Left lung (tissue), 10 donors: Measurements from ENCODE around the gene CST3. TPM values are rescaled to one million over a fixed set of nuclear protein-coding genes. Genes with fewer than 3 reads are reported as not detected.

Source experiments
- ATAC-seq: fragments of 200-7000 bp; cut with Tn5 transposase; one replicate; pipeline ENCODE4 v1.9.1; 2020; ENCODE audit warnings: moderate library complexity
- DNase-seq, 4 donors: peaks; one replicate each; pipeline ENCODE4 v3.0.0-alpha.2; 2013 to 2020
- H3K27ac ChIP-seq, 2 donors: fragments of 200-600 bp; sonication (generic) in 1 of 2; one replicate each; pipeline versions ENCODE4 v1.5.0 to v1.8.0; 2020 to 2021
- H3K27me3 ChIP-seq, 2 donors: fragments of 200-600 bp; sonication (generic) in 1 of 2; one replicate each; pipeline versions ENCODE4 v1.5.0 to v1.8.0; 2020 to 2021
- H3K36me3 ChIP-seq, 2 donors: fragments of 200-600 bp; sonication (generic) in 1 of 2; one replicate each; pipeline versions ENCODE4 v1.5.0 to v1.8.0; 2020 to 2021
- H3K4me1 ChIP-seq, 2 donors: fragments of 200-600 bp; one replicate each; pipeline ENCODE4 v1.8.0; 2021
- H3K4me3 ChIP-seq, 2 donors: fragments of 200-600 bp; sonication (generic) in 1 of 2; one replicate each; pipeline versions ENCODE4 v1.5.0 to v1.8.0; 2020 to 2021; ENCODE audit warnings: mild to moderate bottlenecking in 1 of 2
- H3K9me3 ChIP-seq, 2 donors: fragments of 200-600 bp; sonication (generic) in 1 of 2; one replicate each; pipeline versions ENCODE4 v1.5.0 to v1.8.0; 2020 to 2021
- intact Hi-C, 2 donors: fragments of 100-400 bp; cut with DNase I; formaldehyde crosslinking; loops; one replicate each; pipeline versions ENCODE4 v1.11.2 to v1.14.2; 2022
- polyA plus RNA-seq, 6 donors: library from polyadenylated mRNA; unstranded; fragments of 120-200 nt; gene quantifications; one replicate each; pipeline ENCODE4 v1.2.1, GENCODE V29; 2013; ENCODE audit not compliant: insufficient read length in 6 of 6
- total RNA-seq, 2 donors: library from RNA; stranded (reverse); fragmentation: NEBNext Ultra II Directional; extraction: Animal tissue kit (Norgen Biotek cat#: 25700); gene quantifications; one replicate each; pipeline ENCODE4 v1.2.1, GENCODE V29; 2021
- TF ChIP-seq, protein P1 (sequence below), 2 donors: fragments of 200-600 bp; sonication (generic) in 1 of 2; IDR thresholded peaks; one replicate each; pipeline versions ENCODE4 v1.5.0 to v1.8.0; 2021; ENCODE audit warnings: antibody characterized with exemption in 2 of 2
- donor health status: DM: no; HTN: yes; CAD: no.
- donor health status: DM: no; HTN: no; CAD: no.

The CST3 gene
- total and polyA plus RNA-seq, 8 donors, result 145 to 714 (median 163) TPM

DNA sequence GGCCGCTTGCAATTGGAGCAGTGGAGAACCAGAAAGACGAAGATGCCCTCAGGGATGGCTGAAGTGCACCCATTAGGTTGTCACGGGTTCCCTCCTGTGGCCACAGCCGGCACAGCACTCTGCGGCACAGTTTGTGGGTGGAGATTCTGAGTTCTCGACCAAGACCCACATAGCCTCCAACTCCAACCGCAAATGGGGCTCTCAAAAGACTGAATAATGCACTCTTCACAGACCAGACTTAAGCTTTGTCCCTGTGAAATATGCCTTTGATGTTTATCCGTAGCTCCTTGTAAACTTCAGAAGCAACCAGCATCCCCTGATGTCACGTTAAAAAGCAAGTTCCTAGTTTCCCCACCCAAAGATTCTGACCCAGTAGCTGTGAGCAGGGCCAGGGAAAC, 31.1 kb downstream of the CST3 start:
- peak; percentile 99 for ATAC-seq
- H3K9me3 ChIP-seq, result no peaks in the 10 kb centered on the region
- intact Hi-C loops, result loop anchor here in 1 of 2 donors (10.0 kb wide), 1 partner anchor 162 kb away; no protein-coding TSS in a partner anchor
- H3K36me3 ChIP-seq, result no peaks in the 10 kb centered on the region
- TF ChIP-seq, protein P1, sequence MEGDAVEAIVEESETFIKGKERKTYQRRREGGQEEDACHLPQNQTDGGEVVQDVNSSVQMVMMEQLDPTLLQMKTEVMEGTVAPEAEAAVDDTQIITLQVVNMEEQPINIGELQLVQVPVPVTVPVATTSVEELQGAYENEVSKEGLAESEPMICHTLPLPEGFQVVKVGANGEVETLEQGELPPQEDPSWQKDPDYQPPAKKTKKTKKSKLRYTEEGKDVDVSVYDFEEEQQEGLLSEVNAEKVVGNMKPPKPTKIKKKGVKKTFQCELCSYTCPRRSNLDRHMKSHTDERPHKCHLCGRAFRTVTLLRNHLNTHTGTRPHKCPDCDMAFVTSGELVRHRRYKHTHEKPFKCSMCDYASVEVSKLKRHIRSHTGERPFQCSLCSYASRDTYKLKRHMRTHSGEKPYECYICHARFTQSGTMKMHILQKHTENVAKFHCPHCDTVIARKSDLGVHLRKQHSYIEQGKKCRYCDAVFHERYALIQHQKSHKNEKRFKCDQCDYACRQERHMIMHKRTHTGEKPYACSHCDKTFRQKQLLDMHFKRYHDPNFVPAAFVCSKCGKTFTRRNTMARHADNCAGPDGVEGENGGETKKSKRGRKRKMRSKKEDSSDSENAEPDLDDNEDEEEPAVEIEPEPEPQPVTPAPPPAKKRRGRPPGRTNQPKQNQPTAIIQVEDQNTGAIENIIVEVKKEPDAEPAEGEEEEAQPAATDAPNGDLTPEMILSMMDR (IDR thresholded peaks at IDR 0.05), result peak; percentile 77 to 90
- no peak overlapping the region for H3K27ac ChIP-seq
- no peaks in the 10 kb centered on the region for H3K27me3 ChIP-seq
- H3K4me1 ChIP-seq, result peaks cover 0 to 4% of the 10 kb centered on the region in 2 donors
- no peak overlapping the region for H3K4me3 ChIP-seq
- DNase-seq, result peak; percentile 43 to 88 (median 75)

DNA sequence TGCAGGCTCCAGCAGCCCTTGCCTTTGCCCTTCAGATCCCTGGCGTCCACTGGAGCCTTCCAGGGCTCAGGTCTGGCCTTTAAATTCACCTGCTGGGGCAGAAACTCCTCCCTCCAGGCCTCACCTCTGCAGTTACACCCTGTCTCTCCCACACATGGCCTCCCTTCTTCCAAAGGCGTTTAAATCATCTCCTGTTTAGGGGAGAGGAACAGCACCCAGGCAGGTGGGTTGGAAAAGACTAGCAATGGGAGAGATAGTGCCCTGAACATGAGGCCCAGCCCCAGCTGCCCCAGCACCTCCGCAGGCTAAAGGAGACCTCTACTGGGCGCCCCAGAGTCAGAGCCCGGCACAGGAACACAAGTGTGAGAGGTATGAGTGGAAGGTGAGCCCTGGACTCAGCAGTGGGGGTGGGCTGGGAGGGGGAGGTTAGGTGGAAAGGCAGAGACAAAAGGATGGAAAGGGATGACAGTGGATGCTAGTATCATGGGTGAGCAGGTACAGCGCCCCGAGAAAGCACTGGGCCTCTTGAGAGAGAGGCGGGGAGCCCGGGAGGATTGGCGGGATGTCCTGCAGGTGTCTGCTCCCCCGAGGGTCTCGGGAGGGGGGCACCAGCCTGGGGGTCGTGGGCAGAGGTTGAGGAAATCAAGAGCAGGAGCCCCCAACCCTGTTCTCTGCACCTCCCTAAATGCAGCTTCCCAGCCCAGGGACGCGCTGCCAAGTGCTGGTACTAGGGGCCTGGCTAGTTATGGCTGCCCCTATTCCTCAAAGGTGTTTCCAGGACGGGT, 31.7 kb downstream of the CST3 start, which contains the start of gene CST9:
Gene CST9, minus strand, starts transcription at position 51 of the 785 bp plus-strand sequence. CDS start 53 bp downstream, outside the sequence.
- Histone ChIP-seq H3K27me3 (no peaks in the 10 kb centered on the region), H3K4me3 (no peak within 1 kb of the TSS), H3K4me1 (peaks cover 0 to 4% of the 10 kb centered on the region in 2 donors), H3K36me3 (no peaks in the 10 kb centered on the region), H3K27ac (no peak within 1 kb of the TSS), H3K9me3 (no peaks in the 10 kb centered on the region)
- intact Hi-C loops, result loop anchor here in 1 of 2 donors (10.0 kb wide), 1 partner anchor 161 kb away; no protein-coding TSS in a partner anchor
- TF ChIP-seq, protein P1 (IDR thresholded peaks at IDR 0.05), result no peak
- ATAC-seq (no peak), DNase-seq (no peak)

DNA sequence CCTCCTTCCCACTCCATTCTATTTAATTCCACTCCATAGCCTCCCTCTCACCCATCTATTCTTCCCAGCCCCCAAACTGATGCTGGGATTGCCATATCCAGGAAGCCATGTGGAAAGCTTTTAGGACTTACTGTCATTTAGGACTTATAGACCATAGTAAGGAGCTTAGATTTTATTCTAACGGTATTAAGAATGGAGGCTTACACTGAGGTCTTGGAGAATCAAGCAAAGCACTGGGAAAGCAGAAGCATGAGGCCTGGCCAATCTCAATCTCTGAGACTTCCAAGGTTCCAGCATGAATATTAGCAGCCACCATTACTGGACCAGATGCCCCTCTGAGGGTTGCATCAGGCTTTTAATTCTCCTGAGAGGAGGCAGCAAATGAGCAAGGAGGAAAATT, 33.4 kb downstream of the CST3 start:
- Histone ChIP-seq H3K36me3 (no peaks in the 10 kb centered on the region), H3K4me1 (peaks cover 0 to 4% of the 10 kb centered on the region in 2 donors), H3K27ac (no peak overlapping the region), H3K4me3 (no peak overlapping the region), H3K27me3 (no peaks in the 10 kb centered on the region), H3K9me3 (no peaks in the 10 kb centered on the region)
- ATAC-seq, result no peak
- intact Hi-C loops, result loop anchor here in 1 of 2 donors (10.0 kb wide), 1 partner anchor 160 kb away; no protein-coding TSS in a partner anchor
- TF ChIP-seq, protein P1 (IDR thresholded peaks at IDR 0.05), result no peak
- DNase-seq, result no peak

GRCh38 chr20:23603321-23603720, 34.4 kb downstream of the CST3 start:
- H3K27ac ChIP-seq, result no peak overlapping the region
- TF ChIP-seq, protein P1 (IDR thresholded peaks at IDR 0.05), result no peak
- intact Hi-C loops, result loop anchor here in 1 of 2 donors (10.0 kb wide), 1 partner anchor 159 kb away; no protein-coding TSS in a partner anchor
- H3K36me3 ChIP-seq, result no peaks in the 10 kb centered on the region
- H3K27me3 ChIP-seq, result no peaks in the 10 kb centered on the region
- ATAC-seq (no peak), DNase-seq (no peak)
- peaks cover 0 to 4% of the 10 kb centered on the region in 2 donors for H3K4me1 ChIP-seq
- H3K4me3 ChIP-seq, result no peak overlapping the region
- no peaks in the 10 kb centered on the region for H3K9me3 ChIP-seq

- no peaks in the 10 kb centered on the region for H3K36me3 ChIP-seq
- TF ChIP-seq, protein P1 (IDR thresholded peaks at IDR 0.05), result no peak
- no peak for DNase-seq
- no peak overlapping the region for H3K4me3 ChIP-seq
- H3K9me3 ChIP-seq, result no peaks in the 10 kb centered on the region
- no peaks in the 10 kb centered on the region for H3K27me3 ChIP-seq
- no peak for ATAC-seq
- no peak overlapping the region for H3K27ac ChIP-seq
- intact Hi-C loops, result loop anchor here in 1 of 2 donors (10.0 kb wide), 1 partner anchor 158 kb away; no protein-coding TSS in a partner anchor
- peaks cover 0 to 4% of the 10 kb centered on the region in 2 donors for H3K4me1 ChIP-seq
Measured at GRCh38 chr20:23602699-23603098, 35.1 kb downstream of the CST3 start.
